ENCODE results near the gene NCK1.
"Not testable (repeated sequence)": the region's sequence is repeated elsewhere in the genome, so short reads cannot be mapped to it uniquely, and the experiment has no call there.

Gene NCK1

GRCh38 chr3:136882571-136882970 is 20.6 kb downstream of the NCK1 start:
- H3K4me1 Mint-ChIP-seq: peaks cover 75% of the 10 kb centered on the region
- H3K36me3 Mint-ChIP-seq (ENCODE audit: insufficient read depth): peaks cover 6% of the 10 kb centered on the region
- DNase-seq (ENCODE audit: low spot score in 2 of 2): no peak
- no peak overlapping the region for H3K4me3 Mint-ChIP-seq
- no peaks in the 10 kb centered on the region for H3K9me3 Mint-ChIP-seq
- peak; percentile 49 for ATAC-seq (replicated peaks; ENCODE audit: extremely low read depth, poor library complexity, severe bottlenecking)
- no peaks in the 10 kb centered on the region for H3K27me3 Mint-ChIP-seq
- H3K27ac Mint-ChIP-seq (ENCODE audit: low read depth): peak overlapping the region; percentile 44

GRCh38 chr3:136883967-136884720 is 22.1 kb downstream of the NCK1 start:
- DNase-seq (ENCODE audit: low spot score in 2 of 2) (no peak), ATAC-seq (replicated peaks; ENCODE audit: extremely low read depth, poor library complexity, severe bottlenecking) (no peak)
- peak overlapping the region; percentile 44 for H3K27ac Mint-ChIP-seq (ENCODE audit: low read depth)
- H3K4me1 Mint-ChIP-seq: peaks cover 73% of the 10 kb centered on the region
- no peaks in the 10 kb centered on the region for H3K9me3 Mint-ChIP-seq
- peak overlapping the region; percentile 3 for H3K4me3 Mint-ChIP-seq
- H3K36me3 Mint-ChIP-seq (ENCODE audit: insufficient read depth): peaks cover 3% of the 10 kb centered on the region
- no peaks in the 10 kb centered on the region for H3K27me3 Mint-ChIP-seq

GRCh38 chr3:136885357-136886213 is 23.6 kb downstream of the NCK1 start:
- ATAC-seq (replicated peaks; ENCODE audit: extremely low read depth, poor library complexity, severe bottlenecking): peak; percentile 82
- H3K27ac Mint-ChIP-seq (ENCODE audit: low read depth): peak overlapping the region; percentile 27

GRCh38 chr3:136889947-136890346 is 27.9 kb downstream of the NCK1 start:
- no peak overlapping the region for H3K27ac Mint-ChIP-seq (ENCODE audit: low read depth)
- no peak for DNase-seq (ENCODE audit: low spot score in 2 of 2)
- H3K27me3 Mint-ChIP-seq: no peaks in the 10 kb centered on the region
- H3K4me1 Mint-ChIP-seq: peaks cover 78% of the 10 kb centered on the region
- H3K4me3 Mint-ChIP-seq: no peak overlapping the region
- peaks cover 4% of the 10 kb centered on the region for H3K9me3 Mint-ChIP-seq
- no peak for ATAC-seq (replicated peaks; ENCODE audit: extremely low read depth, poor library complexity, severe bottlenecking)
- peaks cover 2% of the 10 kb centered on the region for H3K36me3 Mint-ChIP-seq (ENCODE audit: insufficient read depth)

More at GRCh38 chr3:136885357-136886213, 23.6 kb downstream of the NCK1 start:
- no peak for DNase-seq (ENCODE audit: low spot score in 2 of 2)
- H3K4me3 Mint-ChIP-seq: peak overlapping the region; percentile 45
- H3K27me3 Mint-ChIP-seq: no peaks in the 10 kb centered on the region
- peaks cover 78% of the 10 kb centered on the region for H3K4me1 Mint-ChIP-seq
- H3K36me3 Mint-ChIP-seq (ENCODE audit: insufficient read depth): no peaks in the 10 kb centered on the region
- H3K9me3 Mint-ChIP-seq: peaks cover under 1% of the 10 kb centered on the region

- DNase-seq (ENCODE audit: low spot score in 2 of 2) (no peak), ATAC-seq (replicated peaks; ENCODE audit: extremely low read depth, poor library complexity, severe bottlenecking) (no peak)
- no peak overlapping the region for H3K4me3 Mint-ChIP-seq
- peak overlapping the region; percentile 41 for H3K27ac Mint-ChIP-seq (ENCODE audit: low read depth)
- H3K9me3 Mint-ChIP-seq: peaks cover 4% of the 10 kb centered on the region
- peaks cover 4% of the 10 kb centered on the region for H3K36me3 Mint-ChIP-seq (ENCODE audit: insufficient read depth)
- H3K4me1 Mint-ChIP-seq: peaks cover 71% of the 10 kb centered on the region
- no peaks in the 10 kb centered on the region for H3K27me3 Mint-ChIP-seq
Observed at GRCh38 chr3:136891934-136892855, 30.2 kb downstream of the NCK1 start.

- ATAC-seq (replicated peaks; ENCODE audit: extremely low read depth, poor library complexity, severe bottlenecking) (no peak), DNase-seq (ENCODE audit: low spot score in 2 of 2) (no peak)
- Mint-ChIP-seq H3K27me3 (no peaks in the 10 kb centered on the region), H3K27ac (ENCODE audit: low read depth) (no peak overlapping the region), H3K9me3 (peaks cover 4% of the 10 kb centered on the region), H3K4me3 (no peak overlapping the region), H3K36me3 (ENCODE audit: insufficient read depth) (peaks cover 4% of the 10 kb centered on the region), H3K4me1 (peaks cover 62% of the 10 kb centered on the region)
Observed at GRCh38 chr3:136893848-136894443, 31.9 kb downstream of the NCK1 start.

GRCh38 chr3:136897171-136897570 is 35.2 kb downstream of the NCK1 start:
- peaks cover 72% of the 10 kb centered on the region for H3K4me1 Mint-ChIP-seq
- H3K36me3 Mint-ChIP-seq (ENCODE audit: insufficient read depth); DNase-seq (ENCODE audit: low spot score in 2 of 2); ATAC-seq (replicated peaks; ENCODE audit: extremely low read depth, poor library complexity, severe bottlenecking); H3K9me3 Mint-ChIP-seq; H3K27ac Mint-ChIP-seq (ENCODE audit: low read depth); H3K27me3 Mint-ChIP-seq; H3K4me3 Mint-ChIP-seq: not testable (repeated sequence)

DNA sequence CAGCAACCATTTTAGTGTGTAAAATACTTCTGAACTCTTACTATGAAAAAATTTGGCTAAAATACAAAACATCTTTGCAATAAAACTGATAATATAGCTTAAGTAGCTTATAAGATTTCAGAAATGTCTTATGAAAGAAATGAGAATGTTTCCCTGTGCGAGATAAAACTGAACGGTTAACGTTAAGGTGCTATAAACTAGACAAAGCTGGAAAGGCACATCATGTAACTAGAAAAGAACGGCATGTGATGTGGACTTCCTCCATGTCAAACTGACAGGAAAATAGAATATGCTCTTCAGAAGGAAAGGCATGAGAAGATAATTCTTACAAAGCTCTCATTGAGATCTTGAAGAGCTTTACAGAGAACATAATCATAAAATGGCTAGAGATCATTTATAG is 36.5 kb downstream of the NCK1 start:
- peaks cover 4% of the 10 kb centered on the region for H3K36me3 Mint-ChIP-seq (ENCODE audit: insufficient read depth)
- DNase-seq (ENCODE audit: low spot score in 2 of 2) (no peak), ATAC-seq (replicated peaks; ENCODE audit: extremely low read depth, poor library complexity, severe bottlenecking) (no peak)
- H3K27ac Mint-ChIP-seq (ENCODE audit: low read depth): peak overlapping the region; percentile 86
- H3K27me3 Mint-ChIP-seq: no peaks in the 10 kb centered on the region
- H3K4me1 Mint-ChIP-seq: peaks cover 72% of the 10 kb centered on the region
- peaks cover under 1% of the 10 kb centered on the region for H3K9me3 Mint-ChIP-seq
- no peak overlapping the region for H3K4me3 Mint-ChIP-seq

- peaks cover 72% of the 10 kb centered on the region for H3K4me1 Mint-ChIP-seq
- peaks cover 5% of the 10 kb centered on the region for H3K9me3 Mint-ChIP-seq
- H3K4me3 Mint-ChIP-seq: no peak overlapping the region
- peaks cover 4% of the 10 kb centered on the region for H3K36me3 Mint-ChIP-seq (ENCODE audit: insufficient read depth)
- DNase-seq (ENCODE audit: low spot score in 2 of 2) (no peak), ATAC-seq (replicated peaks; ENCODE audit: extremely low read depth, poor library complexity, severe bottlenecking) (peak; percentile 55)
- no peaks in the 10 kb centered on the region for H3K27me3 Mint-ChIP-seq
- H3K27ac Mint-ChIP-seq (ENCODE audit: low read depth): peak overlapping the region; percentile 86
Observed at GRCh38 chr3:136898954-136899353, 36.9 kb downstream of the NCK1 start.

DNA sequence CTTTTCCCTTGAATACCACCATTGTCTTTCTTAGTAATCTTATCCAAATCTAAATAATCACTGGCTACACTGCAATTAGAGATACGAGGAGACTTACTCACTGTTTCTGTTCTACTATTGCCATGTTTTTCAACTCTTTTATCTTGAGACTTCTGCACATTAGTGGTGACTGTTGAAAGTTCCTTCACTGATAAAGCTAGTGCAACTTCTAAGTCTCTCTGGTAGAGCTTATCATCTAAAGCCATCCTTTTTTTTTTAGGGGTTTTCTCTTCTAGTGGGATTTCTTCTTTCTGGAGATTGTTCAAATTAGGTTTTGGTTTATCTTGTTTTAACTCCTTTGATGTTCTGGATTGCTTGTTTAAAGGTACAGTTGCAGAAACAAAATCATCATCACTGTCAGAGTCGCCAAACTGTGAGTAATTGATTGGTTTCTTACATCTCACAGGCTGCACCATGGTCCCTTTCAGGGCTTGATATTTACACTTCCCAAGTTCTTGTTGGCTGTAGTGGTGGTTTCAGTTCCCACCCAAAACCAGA is 37.7 kb downstream of the NCK1 start:
- peak overlapping the region; percentile 86 for H3K27ac Mint-ChIP-seq (ENCODE audit: low read depth)
- H3K27me3 Mint-ChIP-seq: no peaks in the 10 kb centered on the region
- ATAC-seq (replicated peaks; ENCODE audit: extremely low read depth, poor library complexity, severe bottlenecking) (peak; percentile 60), DNase-seq (ENCODE audit: low spot score in 2 of 2) (no peak)
- peaks cover 5% of the 10 kb centered on the region for H3K9me3 Mint-ChIP-seq
- peaks cover 4% of the 10 kb centered on the region for H3K36me3 Mint-ChIP-seq (ENCODE audit: insufficient read depth)
- H3K4me3 Mint-ChIP-seq: peak overlapping the region; percentile 58
- H3K4me1 Mint-ChIP-seq: peaks cover 66% of the 10 kb centered on the region

- not testable (repeated sequence) for H3K9me3 Mint-ChIP-seq; H3K27me3 Mint-ChIP-seq; DNase-seq (ENCODE audit: low spot score in 2 of 2); H3K36me3 Mint-ChIP-seq (ENCODE audit: insufficient read depth); ATAC-seq (replicated peaks; ENCODE audit: extremely low read depth, poor library complexity, severe bottlenecking)
- Mint-ChIP-seq H3K4me3 (peak overlapping the region; percentile 58), H3K4me1 (peaks cover 65% of the 10 kb centered on the region), H3K27ac (ENCODE audit: low read depth) (peak overlapping the region; percentile 86)
Observed at GRCh38 chr3:136900694-136901093, 38.7 kb downstream of the NCK1 start.
